MCF 10A (cell line): ENCODE data around the gene VSIG10L2. TPM values are rescaled to one million over a fixed set of nuclear protein-coding genes. Genes with fewer than 3 reads are reported as not detected.

Experiments
- BruUV-seq: library from RNA; stranded (reverse); fragments of 400-500 nt; replicated peaks from 2 replicates; lab custom pipeline; 2021; lab: Mats Ljungman, UMichigan
- CTCF ChIA-PET: fragments of 300-600 bp; sonication (Branson Sonifier 250); formaldehyde crosslinking; extraction: SDS; loops from one replicate; lab custom pipeline; 2021; ENCODE audit warnings: antibody characterized with exemption, inconsistent platforms; lab: Yijun Ruan, JAX
- POLR2A ChIA-PET: fragments of 300-600, 350-650 bp; sonication (Branson Sonifier 250); formaldehyde crosslinking; extraction: SDS; loops from one replicate; lab custom pipeline; 2020; ENCODE audit warnings: antibody characterized with exemption, inconsistent platforms; lab: Yijun Ruan, JAX
- DNase-seq: peaks from one replicate; pipeline ENCODE4 v3.0.0-alpha.2; 2018; ENCODE audit not compliant: unreplicated experiment
- H3K27ac Mint-ChIP-seq: one replicate; pipeline ENCODE4 v1.8.0; 2022; ENCODE audit warnings: mild to moderate bottlenecking, low read depth, mixed read lengths; ENCODE audit not compliant: unreplicated experiment
- H3K27me3 Mint-ChIP-seq: one replicate; pipeline ENCODE4 v1.8.0; 2022; ENCODE audit warnings: mixed read lengths; ENCODE audit not compliant: insufficient read depth, unreplicated experiment
- H3K36me3 Mint-ChIP-seq: one replicate; pipeline ENCODE4 v1.8.0; 2022; ENCODE audit warnings: mild to moderate bottlenecking, moderate library complexity, mixed read lengths; ENCODE audit not compliant: insufficient read depth, unreplicated experiment
- H3K4me1 Mint-ChIP-seq: one replicate; pipeline ENCODE4 v1.8.0; 2022; ENCODE audit warnings: mixed read lengths; ENCODE audit not compliant: insufficient read depth, unreplicated experiment
- H3K4me3 Mint-ChIP-seq: one replicate; pipeline ENCODE4 v1.8.0; 2022; ENCODE audit warnings: mild to moderate bottlenecking, moderate library complexity, mixed read lengths; ENCODE audit not compliant: unreplicated experiment
- H3K9me3 Mint-ChIP-seq: one replicate; pipeline ENCODE4 v1.8.0; 2022; ENCODE audit warnings: mixed read lengths; ENCODE audit not compliant: unreplicated experiment
- CTCF ChIP-seq: fragments of 200-600 bp; IDR thresholded peaks from one replicate; pipeline ENCODE4 v1.8.0; 2022; ENCODE audit warnings: antibody characterized with exemption, mild to moderate bottlenecking; ENCODE audit not compliant: unreplicated experiment
- intact Hi-C: fragments of 100-400 bp; cut with micrococcal nuclease; formaldehyde crosslinking; loops from 2 replicates; pipeline ENCODE4 v1.14.1; 2022
- total RNA-seq: library from RNA; stranded (reverse); gene quantifications from 2 replicates; pipeline ENCODE4 v1.2.3, GENCODE V29; 2022

The VSIG10L2 gene
- total RNA-seq, 1 experiment from 2014 or later, result not detected

GRCh38 chr11:125929445-125930075, 16.3 kb upstream of the VSIG10L2 start:
- no peaks in the 10 kb centered on the region for H3K9me3 Mint-ChIP-seq
- POLR2A ChIA-PET, result no interaction called here
- peaks cover 8% of the 10 kb centered on the region for H3K4me1 Mint-ChIP-seq
- no peak overlapping the region for H3K27ac Mint-ChIP-seq
- peaks cover 35% of the 10 kb centered on the region for H3K27me3 Mint-ChIP-seq
- DNase-seq, result no peak
- no peak overlapping the region for H3K4me3 Mint-ChIP-seq
- CTCF ChIA-PET, result interaction anchor here (0.8 to 4.0 kb wide), 4 partner anchors 12 to 264 kb away, joined by 3 to 30 read pairs (median 6); no protein-coding TSS in a partner anchor
- no TSS peak for BruUV-seq
- H3K36me3 Mint-ChIP-seq, result no peaks in the 10 kb centered on the region
- intact Hi-C loops, result no loop called here
- TF ChIP-seq CTCF, result no peak

- POLR2A ChIA-PET, result interaction anchor here (0.7 kb wide), 1 partner anchor 85 kb away, joined by 3 read pairs; no protein-coding TSS in a partner anchor
- CTCF ChIA-PET, result interaction anchor here (0.8 to 4.0 kb wide), 4 partner anchors 11 to 264 kb away, joined by 3 to 30 read pairs (median 6); no protein-coding TSS in a partner anchor
- H3K27me3 Mint-ChIP-seq, result peaks cover 34% of the 10 kb centered on the region
- no peak for DNase-seq
- H3K4me3 Mint-ChIP-seq, result no peak overlapping the region
- no peaks in the 10 kb centered on the region for H3K36me3 Mint-ChIP-seq
- no peak for TF ChIP-seq CTCF
- intact Hi-C loops, result no loop called here
- no TSS peak for BruUV-seq
- peaks cover 5% of the 10 kb centered on the region for H3K4me1 Mint-ChIP-seq
- no peaks in the 10 kb centered on the region for H3K9me3 Mint-ChIP-seq
- H3K27ac Mint-ChIP-seq, result no peak overlapping the region
Observed at GRCh38 chr11:125930076-125930450, 15.8 kb upstream of the VSIG10L2 start.

- Mint-ChIP-seq H3K4me3 (no peak overlapping the region), H3K36me3 (no peaks in the 10 kb centered on the region), H3K9me3 (no peaks in the 10 kb centered on the region), H3K27ac (no peak overlapping the region), H3K27me3 (peaks cover 23% of the 10 kb centered on the region), H3K4me1 (no peaks in the 10 kb centered on the region)
- intact Hi-C loops, result no loop called here
- no peak for TF ChIP-seq CTCF
- CTCF ChIA-PET, result interaction anchor here (0.6 to 2.2 kb wide), 6 partner anchors 8 to 284 kb away, joined by 3 to 13 read pairs (median 8); no protein-coding TSS in a partner anchor
- POLR2A ChIA-PET, result no interaction called here
- DNase-seq, result no peak
- BruUV-seq, result no TSS peak
Observed at GRCh38 chr11:125931116-125931515, 14.7 kb upstream of the VSIG10L2 start.

- no peak for DNase-seq
- POLR2A ChIA-PET, result interaction anchor here (0.6 kb wide), 1 partner anchor 71 kb away, joined by 3 read pairs; no protein-coding TSS in a partner anchor
- TF ChIP-seq CTCF, result no peak
- Mint-ChIP-seq H3K36me3 (no peaks in the 10 kb centered on the region), H3K27me3 (peaks cover 17% of the 10 kb centered on the region), H3K4me1 (no peaks in the 10 kb centered on the region), H3K4me3 (no peak overlapping the region), H3K27ac (no peak overlapping the region), H3K9me3 (no peaks in the 10 kb centered on the region)
- CTCF ChIA-PET, result interaction anchor here (0.6 to 2.2 kb wide), 5 partner anchors 8 to 262 kb away, joined by 3 to 13 read pairs (median 9); no protein-coding TSS in a partner anchor
- intact Hi-C loops, result no loop called here
- BruUV-seq, result no TSS peak
Observed at GRCh38 chr11:125931668-125932067, 14.2 kb upstream of the VSIG10L2 start.
